Transverse colon (tissue), 4 donors: ENCODE results near the gene PLA2G5.

Source experiments
- POLR2AphosphoS5 ChIP-seq, 3 donors: sonication (generic); formaldehyde crosslinking; IDR thresholded peaks; one replicate each; pipeline ENCODE4 v1.6.1; 2016; ENCODE audit warnings: antibody characterized with exemption in 3 of 3
- TF ChIP-seq, protein P1 (sequence below), 5 experiments: fragments of 200-600 bp in 3 of 5; fragments of 450-650 bp in 2 of 5; sonication (generic) in 3 of 5; IDR thresholded peaks; 1 replicate in 2 of 5; 2 replicates in 3 of 5; pipeline ENCODE4 v1.5.1; 2016 to 2017; ENCODE audit warnings: antibody characterized with exemption in 5 of 5, inconsistent platforms in 3 of 5, mild to moderate bottlenecking in 2 of 5, moderate library complexity in 1 of 5

DNA sequence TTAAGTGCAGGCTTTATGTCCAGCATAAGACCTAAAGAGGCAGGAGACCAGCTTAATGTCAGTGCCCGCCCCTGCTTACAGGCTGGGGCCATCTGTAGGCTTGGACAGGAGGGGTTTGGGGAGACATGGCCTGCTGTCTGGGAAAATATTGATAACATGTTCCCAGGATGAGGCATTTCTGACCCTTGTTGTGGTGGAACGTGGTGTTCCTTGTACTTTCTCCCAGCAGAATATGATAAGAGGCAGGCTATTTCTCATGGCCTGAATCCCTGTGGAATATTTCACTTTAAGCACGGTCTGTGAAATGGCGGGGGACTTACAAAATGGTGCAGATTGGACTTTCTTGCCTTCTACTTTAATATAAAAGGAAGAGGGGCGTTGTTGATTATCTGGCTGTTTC lies 41.9 kb upstream of the PLA2G5 start:
- TF ChIP-seq, protein P1, sequence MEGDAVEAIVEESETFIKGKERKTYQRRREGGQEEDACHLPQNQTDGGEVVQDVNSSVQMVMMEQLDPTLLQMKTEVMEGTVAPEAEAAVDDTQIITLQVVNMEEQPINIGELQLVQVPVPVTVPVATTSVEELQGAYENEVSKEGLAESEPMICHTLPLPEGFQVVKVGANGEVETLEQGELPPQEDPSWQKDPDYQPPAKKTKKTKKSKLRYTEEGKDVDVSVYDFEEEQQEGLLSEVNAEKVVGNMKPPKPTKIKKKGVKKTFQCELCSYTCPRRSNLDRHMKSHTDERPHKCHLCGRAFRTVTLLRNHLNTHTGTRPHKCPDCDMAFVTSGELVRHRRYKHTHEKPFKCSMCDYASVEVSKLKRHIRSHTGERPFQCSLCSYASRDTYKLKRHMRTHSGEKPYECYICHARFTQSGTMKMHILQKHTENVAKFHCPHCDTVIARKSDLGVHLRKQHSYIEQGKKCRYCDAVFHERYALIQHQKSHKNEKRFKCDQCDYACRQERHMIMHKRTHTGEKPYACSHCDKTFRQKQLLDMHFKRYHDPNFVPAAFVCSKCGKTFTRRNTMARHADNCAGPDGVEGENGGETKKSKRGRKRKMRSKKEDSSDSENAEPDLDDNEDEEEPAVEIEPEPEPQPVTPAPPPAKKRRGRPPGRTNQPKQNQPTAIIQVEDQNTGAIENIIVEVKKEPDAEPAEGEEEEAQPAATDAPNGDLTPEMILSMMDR (IDR thresholded peaks at IDR 0.05): no peak
- TF ChIP-seq POLR2AphosphoS5 (IDR thresholded peaks at IDR 0.05): no peak
